ENCODE data around the gene CWC27.

Gene CWC27

DNA sequence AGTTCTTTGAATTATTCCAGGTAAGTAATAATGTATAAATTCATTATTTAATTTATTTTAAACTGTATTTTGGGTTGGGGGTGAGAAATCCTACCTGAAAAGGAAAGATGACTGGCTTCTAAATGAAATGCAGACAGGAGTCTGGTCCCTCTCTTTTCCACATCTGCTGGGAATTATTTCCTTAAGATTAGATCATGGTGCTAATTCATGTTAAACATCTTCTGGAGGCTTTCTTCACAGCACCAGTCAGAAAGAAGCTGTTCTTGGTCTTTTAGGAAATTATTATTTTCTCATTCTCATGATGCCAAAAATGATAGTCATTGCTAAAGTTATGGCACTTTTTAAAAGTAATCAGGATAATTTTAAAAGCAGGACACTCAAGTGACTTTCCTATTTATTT is 254.2 kb downstream of the CWC27 start:
- no peak for DNase-seq
- H3K36me3 ChIP-seq (replicated peaks): no peaks in the 10 kb centered on the region
- TF ChIP-seq, protein P1, sequence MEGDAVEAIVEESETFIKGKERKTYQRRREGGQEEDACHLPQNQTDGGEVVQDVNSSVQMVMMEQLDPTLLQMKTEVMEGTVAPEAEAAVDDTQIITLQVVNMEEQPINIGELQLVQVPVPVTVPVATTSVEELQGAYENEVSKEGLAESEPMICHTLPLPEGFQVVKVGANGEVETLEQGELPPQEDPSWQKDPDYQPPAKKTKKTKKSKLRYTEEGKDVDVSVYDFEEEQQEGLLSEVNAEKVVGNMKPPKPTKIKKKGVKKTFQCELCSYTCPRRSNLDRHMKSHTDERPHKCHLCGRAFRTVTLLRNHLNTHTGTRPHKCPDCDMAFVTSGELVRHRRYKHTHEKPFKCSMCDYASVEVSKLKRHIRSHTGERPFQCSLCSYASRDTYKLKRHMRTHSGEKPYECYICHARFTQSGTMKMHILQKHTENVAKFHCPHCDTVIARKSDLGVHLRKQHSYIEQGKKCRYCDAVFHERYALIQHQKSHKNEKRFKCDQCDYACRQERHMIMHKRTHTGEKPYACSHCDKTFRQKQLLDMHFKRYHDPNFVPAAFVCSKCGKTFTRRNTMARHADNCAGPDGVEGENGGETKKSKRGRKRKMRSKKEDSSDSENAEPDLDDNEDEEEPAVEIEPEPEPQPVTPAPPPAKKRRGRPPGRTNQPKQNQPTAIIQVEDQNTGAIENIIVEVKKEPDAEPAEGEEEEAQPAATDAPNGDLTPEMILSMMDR (IDR thresholded peaks at IDR 0.05; ENCODE audit: low read depth, low read length, missing control alignments): no peak
- no peak overlapping the region for H3K4me3 ChIP-seq (ENCODE audit: low read depth, low read length)
- H3K27ac ChIP-seq: no peak overlapping the region
- H3K27me3 ChIP-seq (replicated peaks): no peaks in the 10 kb centered on the region
- in situ Hi-C loops (cut with HindIII; ENCODE audit: low pct_ligation_motif_present, low sequenced_read_pairs): no loop called here

DNA sequence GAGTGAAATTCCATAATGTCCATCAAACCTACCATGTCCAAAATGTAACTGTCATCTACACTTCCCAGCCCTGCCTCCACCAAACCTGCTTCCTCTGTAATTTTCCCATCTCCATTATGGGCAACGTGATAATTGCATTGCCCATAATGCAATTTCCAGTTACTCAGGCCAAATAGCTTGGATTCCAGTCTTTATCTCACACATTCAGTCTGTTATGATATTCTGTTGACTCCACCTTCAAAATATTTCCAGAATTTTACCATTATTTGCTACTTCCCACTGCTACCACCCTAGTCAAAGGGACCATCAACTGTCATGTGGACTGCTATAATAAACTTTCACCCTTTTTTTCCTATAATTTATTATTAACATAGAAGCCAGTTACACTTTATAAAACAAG is 256.0 kb downstream of the CWC27 start:
- Histone ChIP-seq H3K27me3 (replicated peaks) (no peaks in the 10 kb centered on the region), H3K4me3 (ENCODE audit: low read depth, low read length) (no peak overlapping the region), H3K36me3 (replicated peaks) (no peaks in the 10 kb centered on the region), H3K27ac (no peak overlapping the region)
- in situ Hi-C loops (cut with HindIII; ENCODE audit: low pct_ligation_motif_present, low sequenced_read_pairs): no loop called here
- no peak for DNase-seq
- TF ChIP-seq, protein P1 (IDR thresholded peaks at IDR 0.05; ENCODE audit: low read depth, low read length, missing control alignments): no peak

DNA sequence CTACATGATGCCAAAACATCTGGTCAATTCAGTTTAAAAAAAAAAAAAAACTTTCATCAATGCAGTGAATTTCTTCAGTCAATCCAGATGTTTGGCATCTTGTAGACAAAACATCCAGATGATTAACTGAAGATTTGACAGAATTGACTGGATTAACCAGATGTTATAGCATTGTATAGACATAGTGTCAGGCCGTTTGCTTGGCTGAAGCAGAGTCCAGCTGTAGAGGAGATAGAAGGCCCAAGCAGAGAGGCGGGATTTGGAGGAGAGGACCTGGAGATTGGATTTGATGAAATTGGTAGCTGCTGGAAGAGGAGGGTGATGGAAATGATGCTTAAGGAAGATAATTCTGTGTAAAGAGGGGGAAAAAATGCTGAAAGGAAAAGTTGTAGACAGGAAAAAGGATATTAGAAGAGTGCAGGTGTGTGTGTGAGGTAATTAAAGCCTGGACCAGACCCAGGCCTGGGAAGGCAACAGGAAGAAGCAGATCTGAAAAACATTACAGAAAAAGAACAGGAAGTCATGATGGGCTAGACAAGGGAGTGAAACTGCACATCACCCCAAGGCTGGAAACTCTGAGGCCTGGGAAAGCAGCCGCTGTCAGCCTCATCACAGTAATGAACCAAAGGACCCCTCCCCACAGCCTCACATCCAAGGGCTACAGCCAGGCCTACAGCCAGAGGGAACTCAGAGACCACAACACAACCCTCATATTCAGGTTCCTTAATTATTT is 258.3 kb downstream of the CWC27 start:
- DNase-seq: no peak

DNA sequence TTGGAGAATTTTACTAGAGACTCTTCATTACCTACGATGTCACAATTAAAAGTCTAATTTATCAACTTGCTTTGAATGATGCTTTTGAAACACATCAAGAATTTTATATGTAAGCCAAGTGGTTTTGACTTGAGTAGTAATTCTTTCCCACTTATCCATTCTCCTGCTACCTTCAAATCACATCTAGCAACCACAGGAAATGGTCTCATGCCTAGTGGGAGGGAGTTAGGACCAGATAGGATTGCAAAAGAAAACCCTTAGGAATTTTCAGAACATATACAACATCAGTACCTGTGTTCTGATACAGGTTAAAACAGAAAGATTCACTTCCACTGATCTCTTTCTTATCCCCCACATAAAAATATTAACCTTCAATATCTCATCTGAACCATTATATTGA is 260.4 kb downstream of the CWC27 start:
- Histone ChIP-seq H3K36me3 (replicated peaks) (no peaks in the 10 kb centered on the region), H3K27ac (no peak overlapping the region), H3K27me3 (replicated peaks) (no peaks in the 10 kb centered on the region), H3K4me3 (ENCODE audit: low read depth, low read length) (no peak overlapping the region)
- DNase-seq: no peak
- TF ChIP-seq, protein P1 (IDR thresholded peaks at IDR 0.05; ENCODE audit: low read depth, low read length, missing control alignments): no peak
- in situ Hi-C loops (cut with HindIII; ENCODE audit: low pct_ligation_motif_present, low sequenced_read_pairs): no loop called here

More for the DNA sequence above, 258.3 kb downstream of the CWC27 start:
- no peaks in the 10 kb centered on the region for H3K36me3 ChIP-seq (replicated peaks)
- H3K27me3 ChIP-seq (replicated peaks): no peaks in the 10 kb centered on the region
- TF ChIP-seq, protein P1 (IDR thresholded peaks at IDR 0.05; ENCODE audit: low read depth, low read length, missing control alignments): no peak
- H3K4me3 ChIP-seq (ENCODE audit: low read depth, low read length): no peak overlapping the region
- H3K27ac ChIP-seq: no peak overlapping the region
- in situ Hi-C loops (cut with HindIII; ENCODE audit: low pct_ligation_motif_present, low sequenced_read_pairs): no loop called here

DNA sequence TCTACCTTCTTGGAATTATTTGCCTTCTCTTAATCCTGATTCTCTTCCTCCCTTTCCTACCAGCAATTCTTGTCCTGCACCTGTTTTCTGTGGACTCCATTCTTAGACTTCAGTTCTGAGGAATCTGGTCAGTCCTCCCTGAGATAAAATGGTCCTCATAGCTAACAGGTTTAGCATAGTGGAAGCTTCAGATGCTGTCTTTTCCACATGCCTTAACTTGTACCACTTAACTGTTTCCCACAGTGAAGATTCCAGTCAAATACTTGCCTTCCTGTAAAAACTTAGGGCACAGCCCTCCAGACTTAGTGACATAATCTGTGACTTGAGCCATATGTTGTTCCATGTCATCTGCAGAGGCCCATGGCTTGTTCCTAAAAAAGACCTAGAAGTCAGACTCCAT is 261.3 kb downstream of the CWC27 start:
- TF ChIP-seq, protein P1 (IDR thresholded peaks at IDR 0.05; ENCODE audit: low read depth, low read length, missing control alignments): no peak
- Histone ChIP-seq H3K27me3 (replicated peaks) (no peaks in the 10 kb centered on the region), H3K36me3 (replicated peaks) (no peaks in the 10 kb centered on the region), H3K4me3 (ENCODE audit: low read depth, low read length) (no peak overlapping the region), H3K27ac (no peak overlapping the region)
- in situ Hi-C loops (cut with HindIII; ENCODE audit: low pct_ligation_motif_present, low sequenced_read_pairs): no loop called here
- no peak for DNase-seq

DNA sequence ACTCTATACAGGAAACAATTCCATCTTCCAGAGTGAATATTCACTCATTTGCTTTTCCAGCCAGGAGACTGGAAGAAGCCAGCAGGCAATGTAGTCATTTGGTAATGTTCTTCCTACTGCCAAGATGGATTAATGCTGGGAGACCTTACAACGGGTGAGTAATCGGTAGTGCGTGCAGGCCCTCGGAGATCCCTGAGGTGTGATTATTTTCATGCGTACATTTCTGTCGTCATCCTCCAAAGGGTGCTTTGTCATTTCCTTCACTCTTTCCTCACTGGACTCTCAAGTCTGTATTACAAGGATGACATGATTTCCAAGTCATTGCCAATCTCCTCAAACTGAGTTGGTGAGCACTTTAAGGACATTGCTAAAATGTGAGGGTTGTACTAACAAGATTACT is 263.5 kb downstream of the CWC27 start:
- peak overlapping the region; percentile 63 for H3K27ac ChIP-seq
- TF ChIP-seq, protein P1 (IDR thresholded peaks at IDR 0.05; ENCODE audit: low read depth, low read length, missing control alignments): no peak
- in situ Hi-C loops (cut with HindIII; ENCODE audit: low pct_ligation_motif_present, low sequenced_read_pairs): no loop called here
- no peak overlapping the region for H3K4me3 ChIP-seq (ENCODE audit: low read depth, low read length)
- H3K36me3 ChIP-seq (replicated peaks): no peaks in the 10 kb centered on the region
- DNase-seq: peak; percentile 89
- no peaks in the 10 kb centered on the region for H3K27me3 ChIP-seq (replicated peaks)

All from brain microvascular endothelial cell (primary cell).